HG02981 (cell line): Measurements from ENCODE around the gene MATCAP1.

Experiments
- ATAC-seq: cut with Tn5 transposase; IDR thresholded peaks from one replicate; pipeline ENCODE4 v1.9.1; 2021; ENCODE audit warnings: mild to moderate bottlenecking, moderate library complexity; ENCODE audit not compliant: unreplicated experiment

The MATCAP1 gene

DNA sequence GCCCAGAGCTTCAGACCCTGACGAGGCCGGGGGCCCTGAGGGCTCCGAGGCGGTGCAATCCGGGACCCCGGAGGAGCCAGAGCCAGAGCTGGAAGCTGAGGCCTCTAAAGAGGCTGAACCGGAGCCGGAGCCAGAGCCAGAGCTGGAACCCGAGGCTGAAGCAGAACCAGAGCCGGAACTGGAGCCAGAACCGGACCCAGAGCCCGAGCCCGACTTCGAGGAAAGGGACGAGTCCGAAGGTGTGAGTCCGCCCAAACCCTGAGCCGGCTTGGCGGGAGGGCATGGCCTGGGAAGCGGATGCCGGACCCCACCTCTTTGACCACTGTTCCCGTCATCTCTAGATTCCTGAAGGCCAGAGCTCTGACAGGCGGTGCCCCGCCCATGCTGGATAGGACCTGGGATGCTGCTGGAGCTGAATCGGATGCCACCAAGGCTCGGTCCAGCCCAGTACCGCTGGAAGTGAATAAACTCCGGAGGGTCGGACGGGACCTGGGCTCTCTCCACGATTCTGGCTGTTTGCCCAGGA is 9.0 kb downstream of the MATCAP1 start:
- ATAC-seq = no peak

DNA sequence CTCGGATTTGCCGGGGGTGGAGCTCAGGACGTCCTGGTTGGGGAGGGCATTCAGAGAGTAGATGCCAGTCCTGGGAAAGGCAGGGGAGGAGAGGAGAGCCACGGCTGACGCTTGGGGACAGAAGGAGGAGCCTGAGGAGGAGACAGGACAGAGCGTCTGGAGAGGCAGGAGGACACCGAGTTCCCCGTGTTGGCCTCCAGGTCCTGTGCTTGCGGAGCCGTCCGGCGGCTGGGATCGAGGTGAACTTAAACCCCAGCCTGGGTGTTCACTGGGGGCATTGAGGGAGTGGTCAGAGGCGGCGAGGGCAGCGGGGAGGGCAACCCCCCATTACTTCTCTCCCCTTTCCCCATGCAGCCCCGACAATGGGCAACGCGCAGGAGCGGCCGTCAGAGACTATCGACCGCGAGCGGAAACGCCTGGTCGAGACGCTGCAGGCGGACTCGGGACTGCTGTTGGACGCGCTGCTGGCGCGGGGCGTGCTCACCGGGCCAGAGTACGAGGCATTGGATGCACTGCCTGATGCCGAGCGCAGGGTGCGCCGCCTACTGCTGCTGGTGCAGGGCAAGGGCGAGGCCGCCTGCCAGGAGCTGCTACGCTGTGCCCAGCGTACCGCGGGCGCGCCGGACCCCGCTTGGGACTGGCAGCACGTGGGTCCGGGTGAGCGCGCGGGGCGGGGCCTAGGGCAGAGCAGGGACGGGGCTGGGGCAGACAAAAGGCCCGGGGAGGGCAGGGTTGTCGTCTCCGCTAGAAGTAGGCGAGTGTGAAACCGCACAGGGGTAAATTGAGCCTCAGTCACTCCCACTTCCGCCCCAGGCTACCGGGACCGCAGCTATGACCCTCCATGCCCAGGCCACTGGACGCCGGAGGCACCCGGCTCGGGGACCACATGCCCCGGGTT is 9.7 kb downstream of the MATCAP1 start:
- ATAC-seq = peak; percentile 39

DNA sequence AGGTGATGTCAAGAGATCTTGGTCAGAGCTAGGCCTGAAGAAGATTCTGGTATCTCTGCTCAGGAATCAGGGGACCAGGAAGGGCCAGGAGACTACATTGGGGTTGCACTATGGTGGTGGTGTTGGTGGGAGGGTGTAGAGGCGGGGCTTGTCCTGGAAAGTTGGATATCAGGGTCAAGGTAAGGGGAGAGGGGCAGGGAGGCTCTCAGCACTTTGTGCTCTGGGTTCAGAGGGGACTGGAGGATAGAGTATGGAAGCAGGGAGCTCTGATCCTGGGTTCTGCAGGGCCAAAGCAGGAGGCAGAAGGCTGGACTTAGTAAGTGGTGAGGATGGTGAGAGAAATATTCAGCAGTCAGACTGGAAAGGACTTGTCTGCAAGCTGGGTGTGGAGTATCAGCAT is 10.4 kb downstream of the MATCAP1 start:
- ATAC-seq = no peak

DNA sequence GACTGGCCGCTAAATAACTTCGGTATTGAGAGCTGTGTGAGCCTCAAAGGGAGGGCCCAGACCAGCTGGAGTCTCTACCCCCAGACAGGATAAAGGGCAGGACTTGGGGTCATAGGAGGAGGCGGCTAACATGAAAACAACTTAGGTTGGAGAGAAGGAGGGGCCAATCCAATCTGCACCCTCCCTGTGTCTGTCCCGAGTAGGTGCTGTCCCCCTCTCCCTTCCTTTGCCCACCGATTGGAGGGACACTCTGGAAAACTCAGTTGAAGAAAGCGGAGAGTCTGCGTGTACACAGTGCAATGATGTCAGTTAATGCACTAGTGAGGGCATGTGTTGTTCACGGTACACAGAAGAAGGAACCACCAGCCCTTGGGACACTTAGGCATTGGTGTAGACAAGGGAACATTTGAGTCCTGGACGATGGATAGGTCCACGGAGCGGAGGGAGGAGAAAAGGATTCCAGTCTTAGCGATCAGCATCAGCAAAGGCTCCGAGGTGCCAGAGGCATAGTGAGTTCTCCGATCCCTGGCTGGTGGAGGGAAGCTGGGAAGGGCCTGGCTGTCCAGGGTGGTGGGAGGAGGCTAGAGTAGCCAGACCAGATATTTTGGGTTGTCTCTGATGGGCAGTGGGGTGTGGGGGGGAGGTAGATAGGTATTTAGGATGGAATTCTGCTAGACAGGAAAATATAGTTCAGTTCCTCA is 12.7 kb downstream of the MATCAP1 start:
- ATAC-seq = no peak

DNA sequence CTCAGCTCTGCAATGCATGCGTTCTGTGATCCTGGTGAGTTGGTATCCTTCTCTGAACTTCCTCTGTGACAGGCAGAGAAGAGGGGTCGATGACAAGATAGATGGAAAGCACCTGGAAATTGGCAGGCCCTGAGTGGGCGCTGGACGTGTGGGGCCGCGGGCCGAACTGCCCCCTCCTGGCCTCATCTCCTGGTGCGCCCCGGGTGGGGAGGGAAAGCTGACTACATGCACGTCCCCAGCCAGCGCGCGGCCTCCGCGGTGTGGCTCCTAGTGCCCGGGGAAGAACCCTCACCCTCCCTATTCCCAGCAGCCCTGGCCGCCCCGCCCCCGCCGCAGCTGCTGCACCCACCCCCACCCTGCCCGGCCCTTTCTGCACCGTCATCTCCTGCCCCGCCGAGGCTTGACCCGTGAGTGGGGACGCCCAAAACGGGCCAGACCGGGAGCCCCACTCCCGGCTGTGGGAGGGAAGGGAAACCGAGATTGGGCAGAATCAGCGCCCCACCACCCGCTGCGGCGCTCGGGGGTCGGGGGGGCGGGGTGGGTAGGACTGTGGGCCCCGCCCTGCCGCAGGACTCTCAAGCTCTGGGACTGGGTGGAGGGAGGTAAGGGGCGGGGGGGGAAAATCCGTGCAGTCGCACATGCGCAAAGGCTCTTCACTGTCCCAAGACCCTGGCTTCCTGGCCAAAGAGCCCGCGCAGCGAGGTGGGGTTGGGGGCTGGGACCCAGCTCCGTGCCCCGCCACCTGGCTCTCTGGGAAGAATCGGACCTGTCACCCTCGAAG is 13.4 kb downstream of the MATCAP1 start, which contains the start of gene NOL3:
Gene NOL3, plus strand, starts transcription at position 371 of the 781 bp plus-strand sequence.
- peak; percentile 37 for ATAC-seq

DNA sequence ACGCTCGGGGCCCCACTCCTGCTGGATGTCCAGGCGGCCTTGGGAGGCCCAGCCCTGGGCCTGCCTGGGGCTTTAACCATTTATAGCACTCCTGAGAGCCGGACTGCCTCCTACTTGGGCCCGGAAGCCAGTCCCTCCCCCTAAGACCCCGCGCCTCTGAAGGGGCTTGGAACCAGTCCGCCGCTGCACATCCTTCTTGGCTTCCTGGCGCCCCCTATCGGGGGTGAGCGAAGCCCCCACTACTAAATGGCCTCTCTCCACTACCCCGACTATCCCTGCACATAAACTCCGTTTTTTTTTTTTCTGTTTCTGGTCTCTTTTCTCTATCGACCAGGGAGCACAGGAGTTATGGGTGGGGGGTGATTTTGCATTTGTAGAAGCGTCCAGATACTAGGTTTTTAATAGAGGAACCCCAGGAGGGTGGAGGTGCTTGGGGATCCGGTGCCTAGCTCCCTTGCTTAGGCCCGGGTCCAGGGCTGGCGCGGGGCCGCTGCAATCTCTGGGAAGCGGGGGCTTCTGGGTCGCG is 14.1 kb downstream of the MATCAP1 start:
- no peak for ATAC-seq

DNA sequence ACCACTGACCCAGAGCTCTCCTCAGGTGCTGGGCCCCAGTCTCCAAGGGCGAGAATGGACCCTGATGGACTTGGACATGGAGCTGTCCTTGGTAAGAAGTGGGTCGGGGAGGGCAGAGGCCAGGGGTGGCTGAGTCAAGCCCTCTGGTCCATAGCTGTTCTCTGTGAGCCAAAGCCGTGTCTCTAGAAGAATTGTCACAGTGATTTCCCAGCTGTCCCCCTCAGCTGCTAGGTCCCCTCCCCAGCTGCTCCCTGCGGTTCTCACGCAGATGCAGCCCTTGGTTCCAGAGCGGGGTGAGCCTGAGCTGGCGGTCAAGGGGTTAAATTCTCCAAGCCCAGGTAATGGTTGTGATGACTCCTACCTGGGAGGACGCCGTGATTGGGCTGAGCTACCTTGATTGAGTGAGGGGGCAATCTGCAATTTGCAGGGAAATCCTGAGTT is 14.7 kb downstream of the MATCAP1 start:
- no peak for ATAC-seq

DNA sequence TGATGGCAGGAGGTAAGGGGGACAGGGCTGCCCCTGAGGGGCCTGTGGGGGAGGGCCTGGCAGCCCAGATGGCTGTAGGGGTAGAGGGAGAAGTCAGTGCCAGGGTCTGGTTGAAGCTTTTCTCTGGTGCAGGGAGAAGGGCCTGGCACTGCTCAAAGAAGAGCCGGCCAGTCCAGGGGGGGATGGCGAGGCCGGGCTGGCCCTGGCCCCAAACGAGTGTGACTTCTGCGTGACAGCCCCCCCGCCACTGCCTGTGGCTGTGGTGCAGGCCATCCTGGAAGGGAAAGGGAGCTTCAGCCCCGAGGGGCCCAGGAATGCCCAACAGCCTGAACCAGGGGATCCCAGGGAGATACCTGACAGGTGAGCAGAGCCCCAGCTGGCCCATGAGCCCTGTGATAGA is 16.2 kb downstream of the MATCAP1 start:
- ATAC-seq = no peak

DNA sequence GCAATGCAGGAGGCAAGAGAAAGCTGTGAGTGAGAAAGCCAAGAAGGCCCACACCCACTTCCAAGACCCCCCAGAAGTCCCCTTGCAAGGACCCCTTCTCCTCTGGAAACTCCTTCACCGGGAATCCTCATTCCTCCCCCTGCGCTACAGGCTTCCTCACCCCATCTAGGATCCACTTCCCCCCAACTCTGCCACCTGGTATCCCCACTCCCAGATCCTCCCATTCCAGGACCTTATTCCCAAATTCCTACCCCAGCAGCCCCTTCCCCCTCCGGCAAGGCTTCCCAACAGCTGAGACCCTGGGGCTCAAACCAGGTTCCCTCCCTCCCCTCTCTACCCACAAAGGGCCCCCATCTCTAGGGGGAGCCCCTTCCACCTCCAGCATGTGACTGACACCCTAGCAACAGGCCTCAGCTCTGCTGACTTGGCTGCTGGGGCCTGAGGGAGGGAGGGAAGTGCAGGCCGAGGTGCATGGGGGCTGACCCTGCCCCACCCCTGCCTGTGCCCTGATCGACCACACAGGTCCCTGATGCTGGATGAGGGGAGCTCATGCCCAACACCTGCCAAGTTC is 17.1 kb downstream of the MATCAP1 start:
- ATAC-seq = no peak

DNA sequence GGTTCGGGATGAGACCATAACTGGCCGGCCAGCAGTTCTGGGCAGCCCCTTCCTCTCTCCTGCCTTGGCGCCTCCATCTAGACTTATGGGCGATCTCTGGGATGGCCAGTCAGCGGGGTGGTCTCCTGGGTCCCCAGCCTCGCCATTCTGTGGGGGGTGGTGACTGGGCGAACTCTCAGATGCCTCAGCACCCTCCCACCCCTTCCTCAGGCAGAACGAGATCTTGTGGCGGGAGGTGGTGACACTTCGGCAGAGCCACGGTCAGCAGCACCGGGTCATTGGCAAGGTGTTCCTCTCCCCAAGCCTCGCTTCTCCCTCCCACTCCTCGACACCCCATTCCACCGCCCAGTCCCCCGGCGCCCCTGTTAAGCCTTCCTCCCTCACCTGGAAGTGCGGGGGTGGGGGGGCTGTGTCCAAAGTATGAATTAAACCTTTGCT is 17.6 kb downstream of the MATCAP1 start:
- ATAC-seq = no peak

DNA sequence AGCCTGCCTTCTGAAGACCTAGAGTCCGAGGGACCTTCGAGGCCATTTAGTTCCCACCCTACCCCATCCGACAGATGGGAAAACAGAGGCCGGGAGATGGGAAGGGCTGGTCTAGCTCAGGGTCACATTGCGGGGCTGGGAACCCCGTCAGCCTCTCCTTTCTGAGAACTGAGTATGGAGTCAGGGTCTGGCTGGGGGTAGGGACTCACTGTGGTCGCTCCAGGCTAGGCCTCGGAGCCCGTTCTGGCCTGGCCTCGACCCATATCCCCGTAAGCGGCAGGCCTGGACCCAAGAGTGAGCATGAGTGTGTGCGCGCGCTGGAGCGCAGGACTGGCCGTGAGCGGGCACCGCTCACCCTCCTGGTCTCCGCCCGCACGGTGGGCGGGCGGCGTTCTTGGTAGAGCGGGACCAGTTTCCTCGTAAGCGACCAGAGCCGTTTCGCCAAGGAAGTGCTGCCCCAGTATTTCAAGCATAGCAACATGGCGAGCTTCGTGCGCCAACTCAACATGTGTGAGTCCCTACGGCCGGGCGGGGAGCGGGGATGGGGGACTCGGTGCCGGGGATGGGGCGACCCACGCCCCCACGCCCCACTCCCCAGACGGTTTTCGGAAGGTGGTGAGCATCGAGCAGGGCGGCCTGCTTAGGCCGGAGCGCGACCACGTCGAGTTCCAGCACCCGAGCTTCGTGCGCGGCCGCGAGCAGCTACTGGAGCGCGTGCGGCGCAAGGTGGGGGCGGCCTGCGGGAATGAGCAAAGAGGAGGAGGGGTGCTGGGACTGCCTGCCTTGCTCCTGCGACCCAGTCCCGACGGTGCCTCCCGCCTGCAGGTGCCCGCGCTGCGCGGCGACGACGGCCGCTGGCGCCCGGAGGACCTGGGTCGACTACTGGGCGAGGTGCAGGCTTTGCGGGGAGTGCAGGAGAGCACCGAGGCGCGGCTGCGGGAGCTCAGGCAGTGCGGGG is 18.4 kb downstream of the MATCAP1 start:
- no peak for ATAC-seq

DNA sequence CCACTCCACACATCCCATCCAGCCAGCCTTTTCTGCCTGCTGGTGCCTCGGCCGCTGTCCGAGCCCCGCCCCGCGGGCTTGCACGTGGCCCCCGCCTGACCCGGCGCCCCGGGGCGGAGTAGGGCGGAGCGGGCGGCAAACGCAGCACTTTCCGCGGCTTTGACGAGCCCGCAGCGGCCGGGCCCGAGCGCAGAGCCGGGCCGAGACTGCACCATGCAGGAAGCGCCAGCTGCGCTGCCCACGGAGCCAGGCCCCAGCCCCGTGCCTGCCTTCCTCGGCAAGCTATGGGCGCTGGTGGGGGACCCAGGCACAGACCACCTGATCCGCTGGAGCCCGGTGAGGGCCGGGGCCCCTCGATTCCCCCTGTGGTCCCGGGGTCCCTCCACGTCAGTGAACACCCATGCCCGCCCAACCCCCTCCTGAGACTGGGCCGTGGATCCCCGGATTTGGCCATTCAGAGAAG is 19.1 kb downstream of the MATCAP1 start, which contains the start of gene HSF4:
Gene HSF4, plus strand, starts transcription at position 147 of the 463 bp plus-strand sequence. Its CDS starts 67 bp downstream, at position 214.
- no peak for ATAC-seq

DNA sequence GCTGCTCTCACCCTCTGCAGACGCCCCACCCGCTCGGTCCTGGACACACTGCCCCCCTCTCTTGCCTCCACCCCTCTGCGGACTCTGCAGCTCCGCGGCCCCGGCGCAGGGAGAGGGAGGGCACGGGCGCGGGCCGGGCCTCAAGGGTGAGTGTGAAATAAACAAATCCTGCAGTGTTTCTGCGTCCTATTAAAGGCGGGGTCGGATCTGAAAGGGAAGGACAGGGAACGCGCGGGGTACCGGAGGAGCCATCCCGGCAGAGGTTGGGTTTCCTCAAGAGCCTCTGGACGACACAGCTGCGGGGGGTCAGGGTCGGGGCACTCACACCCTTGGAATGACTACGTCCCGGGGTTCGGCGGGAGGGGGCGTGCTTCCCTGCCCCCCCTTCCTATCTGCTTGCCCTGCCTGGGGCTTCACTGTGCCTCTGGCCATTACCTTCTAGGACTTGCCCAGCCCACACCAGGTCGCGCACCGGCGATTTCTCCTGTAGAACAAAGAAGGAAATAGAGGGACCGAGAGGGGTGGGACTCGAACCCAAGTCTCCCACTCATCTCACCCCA is 19.7 kb downstream of the MATCAP1 start:
- no peak for ATAC-seq

DNA sequence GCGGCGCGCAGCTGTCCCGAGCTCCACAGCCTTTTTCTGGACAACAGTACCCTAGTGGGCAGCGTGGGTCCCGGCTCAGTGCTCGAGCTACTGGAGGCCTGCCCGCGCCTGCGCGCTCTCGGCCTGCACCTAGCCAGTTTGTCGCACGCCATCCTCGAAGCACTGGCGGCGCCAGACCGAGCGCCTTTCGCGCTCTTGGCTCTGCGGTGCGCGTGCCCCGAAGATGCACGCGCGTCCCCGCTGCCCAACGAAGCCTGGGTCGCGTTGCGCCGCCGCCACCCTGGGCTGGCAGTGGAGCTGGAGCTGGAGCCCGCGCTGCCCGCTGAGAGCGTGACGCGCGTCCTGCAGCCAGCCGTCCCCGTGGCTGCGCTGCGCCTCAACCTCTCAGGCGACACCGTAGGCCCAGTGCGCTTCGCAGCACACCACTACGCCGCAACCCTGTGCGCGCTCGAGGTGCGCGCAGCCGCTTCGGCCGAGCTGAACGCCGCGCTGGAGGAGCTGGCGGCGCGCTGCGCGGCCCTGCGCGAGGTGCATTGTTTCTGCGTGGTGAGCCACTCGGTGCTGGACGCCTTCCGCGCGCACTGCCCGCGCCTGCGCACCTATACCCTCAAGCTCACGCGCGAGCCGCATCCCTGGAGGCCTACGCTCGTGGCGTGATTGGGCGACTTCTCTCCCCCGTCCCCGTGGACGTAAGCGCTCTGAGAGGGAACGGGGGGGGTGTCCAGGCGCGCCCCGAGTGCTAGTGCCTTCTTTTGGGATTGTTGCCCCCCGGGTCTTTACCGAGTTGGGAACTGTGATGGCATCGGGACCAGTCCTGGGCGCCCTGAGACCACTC is 20.4 kb downstream of the MATCAP1 start:
- ATAC-seq = no peak

DNA sequence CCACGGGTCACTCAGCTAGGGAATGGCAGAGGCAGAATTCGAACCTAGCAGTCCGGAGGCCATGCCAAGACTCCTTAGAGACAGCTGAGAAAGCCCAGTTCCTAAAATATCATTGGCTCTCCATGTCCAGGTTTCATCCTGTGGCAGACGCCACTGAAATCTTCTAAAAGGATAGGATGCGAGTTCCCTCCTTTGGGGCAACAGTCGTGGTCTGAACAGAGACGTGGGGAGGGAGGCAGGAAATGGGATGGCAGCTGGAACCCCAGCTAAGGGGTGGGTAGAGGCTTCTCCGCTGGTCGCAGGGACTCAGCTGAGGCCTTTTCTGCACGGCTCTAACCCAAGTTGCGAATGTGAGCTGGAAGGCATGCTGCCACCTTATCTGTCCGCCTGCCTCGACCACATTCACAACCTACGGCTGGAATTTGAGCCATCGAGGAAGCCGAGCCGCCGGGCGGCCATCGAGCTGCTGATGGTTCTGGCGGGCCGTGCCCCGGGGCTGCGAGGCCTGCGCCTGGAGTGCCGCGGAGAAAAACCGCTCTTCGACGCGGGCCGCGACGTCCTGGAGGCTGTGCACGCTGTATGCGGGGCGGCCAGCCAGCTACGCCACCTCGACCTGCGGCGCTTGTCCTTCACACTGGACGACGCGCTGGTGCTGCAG is 21.1 kb downstream of the MATCAP1 start:
- ATAC-seq = no peak

DNA sequence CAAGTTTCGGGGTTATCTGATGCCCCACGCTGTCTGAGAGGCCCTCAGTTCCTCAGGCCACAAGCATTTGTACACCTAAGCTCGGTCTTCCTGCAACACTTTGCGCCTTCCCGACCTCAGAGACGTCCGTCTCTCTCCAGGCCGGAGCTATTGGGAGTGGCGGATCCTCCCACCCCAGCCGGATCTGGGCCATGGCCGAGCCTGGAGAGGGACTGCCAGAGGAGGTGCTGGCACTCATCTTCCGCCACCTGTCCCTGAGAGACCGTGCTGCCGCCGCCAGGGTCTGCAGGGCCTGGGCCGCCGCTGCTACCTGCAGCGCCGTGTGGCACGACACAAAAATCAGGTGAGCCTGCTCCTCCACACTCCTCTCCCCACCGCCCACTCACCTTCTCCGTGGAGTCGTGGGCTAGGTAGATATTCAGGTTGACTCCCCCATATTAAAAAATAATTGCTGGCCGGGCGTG is 22.1 kb downstream of the MATCAP1 start:
- ATAC-seq = no peak
